Jurkat, Clone E6-1 (cell line): ENCODE results near the gene CAMSAP1. TPM values are rescaled to one million over a fixed set of nuclear protein-coding genes. Genes with fewer than 3 reads are reported as not detected.
"Not testable (repeated sequence)": the region's sequence is repeated elsewhere in the genome, so short reads cannot be mapped to it uniquely, and the experiment has no call there.

Experiments
- DNase-seq: peaks from one replicate; pipeline ENCODE4 v3.0.0-alpha.2; 2011; ENCODE audit warnings: low read depth, low spot score
- H3K4me3 ChIP-seq: 2 replicates; pipeline ENCODE4 v1.5.1; 2011; ENCODE audit warnings: mild to moderate bottlenecking, low read length, control low read depth, moderate library complexity
- polyA plus RNA-seq: library from polyadenylated mRNA; unstranded; fragments of >200 nt; gene quantifications from one replicate; pipeline ENCODE4 v1.2.1, GENCODE V29; 2012; ENCODE audit warnings: missing spikeins; ENCODE audit not compliant: insufficient read length, insufficient read depth

The CAMSAP1 gene, protein sequence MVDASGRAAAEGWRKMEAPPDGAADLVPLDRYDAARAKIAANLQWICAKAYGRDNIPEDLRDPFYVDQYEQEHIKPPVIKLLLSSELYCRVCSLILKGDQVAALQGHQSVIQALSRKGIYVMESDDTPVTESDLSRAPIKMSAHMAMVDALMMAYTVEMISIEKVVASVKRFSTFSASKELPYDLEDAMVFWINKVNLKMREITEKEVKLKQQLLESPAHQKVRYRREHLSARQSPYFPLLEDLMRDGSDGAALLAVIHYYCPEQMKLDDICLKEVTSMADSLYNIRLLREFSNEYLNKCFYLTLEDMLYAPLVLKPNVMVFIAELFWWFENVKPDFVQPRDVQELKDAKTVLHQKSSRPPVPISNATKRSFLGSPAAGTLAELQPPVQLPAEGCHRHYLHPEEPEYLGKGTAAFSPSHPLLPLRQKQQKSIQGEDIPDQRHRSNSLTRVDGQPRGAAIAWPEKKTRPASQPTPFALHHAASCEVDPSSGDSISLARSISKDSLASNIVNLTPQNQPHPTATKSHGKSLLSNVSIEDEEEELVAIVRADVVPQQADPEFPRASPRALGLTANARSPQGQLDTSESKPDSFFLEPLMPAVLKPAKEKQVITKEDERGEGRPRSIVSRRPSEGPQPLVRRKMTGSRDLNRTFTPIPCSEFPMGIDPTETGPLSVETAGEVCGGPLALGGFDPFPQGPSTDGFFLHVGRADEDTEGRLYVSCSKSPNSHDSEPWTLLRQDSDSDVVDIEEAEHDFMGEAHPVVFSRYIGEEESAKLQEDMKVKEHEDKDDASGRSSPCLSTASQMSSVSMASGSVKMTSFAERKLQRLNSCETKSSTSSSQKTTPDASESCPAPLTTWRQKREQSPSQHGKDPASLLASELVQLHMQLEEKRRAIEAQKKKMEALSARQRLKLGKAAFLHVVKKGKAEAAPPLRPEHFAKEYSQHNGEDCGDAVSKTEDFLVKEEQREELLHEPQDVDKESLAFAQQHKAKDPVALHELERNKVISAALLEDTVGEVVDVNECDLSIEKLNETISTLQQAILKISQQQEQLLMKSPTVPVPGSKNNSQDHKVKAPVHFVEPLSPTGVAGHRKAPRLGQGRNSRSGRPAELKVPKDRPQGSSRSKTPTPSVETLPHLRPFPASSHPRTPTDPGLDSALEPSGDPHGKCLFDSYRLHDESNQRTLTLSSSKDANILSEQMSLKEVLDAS (N-terminal part only)
- polyA plus RNA-seq: 22.6 TPM

DNA sequence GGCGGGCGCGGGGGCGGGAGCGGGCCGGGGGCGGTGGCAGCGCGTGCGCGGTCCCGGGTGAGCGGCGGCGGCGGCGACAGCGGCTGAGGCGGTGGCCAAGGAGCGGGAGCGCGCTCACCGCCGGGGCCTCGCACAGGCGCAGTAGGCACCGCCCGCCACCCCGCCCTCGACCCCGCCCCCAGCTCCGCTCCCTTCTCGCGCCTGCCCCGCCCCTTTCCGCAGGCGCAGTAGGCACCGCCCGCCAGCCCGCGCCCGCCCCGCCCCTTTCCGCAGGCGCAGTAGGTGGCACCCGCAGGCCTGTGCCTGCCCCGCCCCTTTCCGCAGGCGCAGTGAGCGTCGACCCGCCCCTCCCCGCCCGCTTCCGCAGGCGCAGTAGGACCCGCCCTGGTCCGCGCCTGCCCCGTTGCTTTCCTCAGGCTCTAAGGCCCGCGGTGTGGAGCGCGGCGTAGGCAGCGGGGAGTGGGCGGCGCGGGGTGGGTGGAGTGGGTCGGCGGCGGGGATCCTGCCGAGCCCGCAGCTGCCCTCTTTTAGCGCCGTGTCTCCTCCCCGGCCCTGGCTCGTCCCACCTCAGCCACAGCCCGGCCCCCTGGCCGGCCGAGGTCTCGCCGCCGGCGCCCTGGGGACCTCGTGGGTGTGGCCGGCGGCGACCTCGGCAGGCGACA lies at the start of gene CAMSAP1:
Gene CAMSAP1, minus strand, starts transcription at position 116 of the 662 bp plus-strand sequence. CDS start 387 bp downstream, outside the sequence.
- H3K4me3 ChIP-seq: peak within 1 kb of the TSS; percentile 65
- DNase-seq: peak; percentile 80

DNA sequence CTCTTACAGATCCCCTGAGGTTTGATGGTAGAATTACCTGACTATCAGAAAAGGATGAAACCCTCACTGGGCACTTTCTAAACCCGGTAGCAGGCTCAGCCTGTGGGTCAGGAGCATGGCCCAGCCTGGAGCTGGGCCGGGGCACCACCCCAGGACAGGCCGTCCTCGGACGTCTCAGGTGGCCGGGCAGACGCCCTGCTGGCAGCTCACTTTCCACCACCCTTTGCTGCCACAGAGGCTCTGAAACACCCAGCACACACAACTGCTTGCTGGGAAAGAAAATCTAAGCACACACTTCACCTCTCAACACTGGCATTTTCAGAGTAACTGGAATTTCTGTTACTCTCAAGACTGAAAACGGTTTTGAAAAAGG lies 49.4 kb upstream of the CAMSAP1 start:
- DNase-seq: no peak
- no peak overlapping the region for H3K4me3 ChIP-seq

DNA sequence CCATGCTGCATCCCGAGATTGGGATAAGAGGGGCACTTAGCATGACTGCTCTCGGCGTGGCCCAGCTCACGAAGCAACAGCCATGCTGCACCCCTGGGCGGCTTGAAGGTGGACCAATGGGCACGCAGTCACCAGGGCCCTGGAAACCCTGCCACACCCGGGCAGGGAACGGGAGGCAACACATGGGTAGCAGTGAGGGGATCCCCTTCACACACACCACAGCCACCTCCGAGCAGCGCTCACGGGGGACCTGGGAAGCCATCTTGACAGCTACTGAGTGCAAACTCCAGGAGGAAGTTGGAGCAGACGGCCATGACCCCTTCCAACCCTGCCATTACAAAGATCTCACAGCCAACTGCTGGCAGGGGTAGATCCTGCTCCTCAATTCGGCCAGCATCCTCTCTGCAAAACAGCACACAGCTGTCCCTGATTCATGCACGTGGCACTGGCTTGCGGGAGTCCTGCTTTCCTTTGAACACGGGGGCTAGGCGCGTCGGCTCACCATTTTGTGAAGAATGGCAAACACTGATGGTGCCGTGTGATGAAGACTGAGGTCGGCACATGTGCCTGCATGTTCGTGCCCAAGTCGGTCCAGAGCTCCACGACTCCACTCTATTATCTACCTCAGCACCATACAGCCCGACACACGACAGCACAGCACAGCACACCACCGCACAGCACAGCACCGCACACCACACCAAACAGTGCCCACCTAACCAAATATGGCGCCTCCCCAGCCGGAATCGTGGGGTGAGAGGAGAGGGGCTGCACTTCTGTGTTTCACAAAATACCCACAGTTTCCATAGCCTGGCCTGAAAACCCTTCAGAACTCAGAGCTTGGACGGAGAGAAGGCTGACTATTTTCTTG lies 48.8 kb upstream of the CAMSAP1 start:
- DNase-seq: no peak
- H3K4me3 ChIP-seq: no peak overlapping the region

DNA sequence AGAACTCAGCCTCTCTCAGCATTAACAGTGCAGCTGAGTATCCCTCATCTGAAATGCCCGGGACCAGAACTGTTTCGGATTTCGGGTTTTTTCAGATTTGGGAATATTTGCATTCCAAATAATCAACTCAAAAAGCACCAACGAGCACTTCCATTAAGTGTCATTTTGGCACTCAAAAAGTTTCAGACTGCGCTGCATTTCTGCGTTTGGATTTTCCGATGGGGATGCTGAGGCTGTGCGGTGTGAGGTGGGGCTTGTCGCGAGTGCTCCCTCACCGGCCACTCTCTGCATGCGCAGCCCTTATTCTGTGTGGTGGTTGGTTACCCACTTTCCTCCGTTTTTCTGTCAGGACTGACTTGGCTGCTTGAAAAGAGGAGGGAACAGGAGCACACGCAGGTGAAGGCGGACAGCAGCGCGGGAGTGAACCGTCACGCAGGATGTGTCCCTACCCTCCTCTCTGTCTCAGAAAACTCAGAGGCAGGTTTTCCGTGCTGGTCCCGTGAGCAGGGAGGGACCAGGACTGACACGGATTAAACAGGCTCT lies 45.4 kb upstream of the CAMSAP1 start:
- DNase-seq: no peak
- H3K4me3 ChIP-seq: no peak overlapping the region

DNA sequence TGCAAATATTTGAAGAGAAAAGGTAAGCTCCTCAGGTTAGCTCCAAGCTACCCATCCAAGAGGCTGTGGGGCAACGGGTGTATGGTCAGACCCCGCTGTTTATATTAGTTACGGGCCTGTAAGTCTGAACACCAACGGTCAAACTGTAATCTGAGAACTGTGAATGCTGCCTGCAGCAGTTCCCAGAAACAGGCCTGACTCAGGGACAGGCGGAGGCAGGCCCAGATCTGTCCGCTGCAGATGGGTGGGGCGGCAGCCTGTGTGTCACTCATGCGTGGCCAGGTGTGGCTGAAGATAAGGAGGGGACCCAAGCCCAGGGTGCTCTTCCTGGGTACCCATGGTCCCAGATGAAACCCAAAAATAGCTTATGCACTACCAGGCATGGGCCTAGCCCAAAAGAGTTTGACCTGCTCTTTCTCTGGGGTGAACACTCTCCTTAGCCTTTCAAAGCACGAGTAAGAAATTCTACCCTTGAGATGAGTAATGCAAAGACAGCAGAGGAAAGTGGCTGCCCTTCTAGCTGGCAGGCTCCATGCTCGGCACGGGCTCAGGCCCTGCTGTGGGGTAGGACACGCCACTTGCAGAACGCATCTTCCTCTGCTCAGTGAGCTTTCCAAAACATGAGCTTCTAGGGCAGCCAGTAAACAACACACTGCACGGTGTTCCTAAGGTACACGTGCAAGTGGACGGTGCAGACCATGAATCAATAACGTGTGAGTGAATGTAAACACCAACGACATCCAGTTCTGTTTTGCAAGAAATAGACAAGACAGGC lies 44.7 kb upstream of the CAMSAP1 start:
- no peak overlapping the region for H3K4me3 ChIP-seq
- DNase-seq: no peak

DNA sequence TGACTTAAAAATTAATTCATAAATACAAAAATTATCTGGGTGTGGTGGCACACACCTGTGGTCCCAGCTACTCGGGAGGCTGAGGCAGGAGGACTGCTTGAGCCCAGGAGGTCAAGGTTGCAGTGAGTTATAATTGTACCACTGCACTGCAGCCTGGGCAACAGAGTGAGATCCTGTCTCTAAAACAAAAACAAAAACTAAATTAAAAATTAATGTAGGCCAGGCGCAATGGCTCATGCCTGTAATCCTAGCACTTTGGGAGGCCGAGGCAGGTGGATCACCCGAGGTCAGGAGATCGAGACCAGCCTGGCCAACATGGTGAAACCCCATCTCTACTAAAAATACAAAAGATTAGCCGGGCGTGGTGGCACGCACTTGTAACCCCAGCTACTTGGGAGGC lies 44.0 kb upstream of the CAMSAP1 start:
- not testable (repeated sequence) for DNase-seq, H3K4me3 ChIP-seq

DNA sequence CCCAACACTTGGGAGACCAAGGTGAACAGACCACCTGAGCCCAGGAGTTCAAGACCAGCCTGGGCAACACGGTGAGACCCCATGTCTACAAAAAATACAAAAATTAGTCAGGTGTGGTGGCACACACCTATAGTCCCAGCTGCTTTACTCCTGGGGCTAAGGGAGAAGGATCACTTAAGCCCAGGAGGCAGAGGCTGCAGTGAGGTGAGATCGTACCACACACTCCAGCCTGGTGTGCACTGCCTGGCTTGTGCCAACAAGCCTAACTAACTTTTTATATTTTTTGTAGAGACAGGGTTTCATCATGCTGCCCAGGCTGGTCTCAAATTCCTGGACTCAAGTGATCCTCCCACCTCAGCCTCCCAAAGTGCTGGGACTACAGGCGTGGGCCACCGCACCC lies 43.5 kb upstream of the CAMSAP1 start:
- DNase-seq: not testable (repeated sequence)

DNA sequence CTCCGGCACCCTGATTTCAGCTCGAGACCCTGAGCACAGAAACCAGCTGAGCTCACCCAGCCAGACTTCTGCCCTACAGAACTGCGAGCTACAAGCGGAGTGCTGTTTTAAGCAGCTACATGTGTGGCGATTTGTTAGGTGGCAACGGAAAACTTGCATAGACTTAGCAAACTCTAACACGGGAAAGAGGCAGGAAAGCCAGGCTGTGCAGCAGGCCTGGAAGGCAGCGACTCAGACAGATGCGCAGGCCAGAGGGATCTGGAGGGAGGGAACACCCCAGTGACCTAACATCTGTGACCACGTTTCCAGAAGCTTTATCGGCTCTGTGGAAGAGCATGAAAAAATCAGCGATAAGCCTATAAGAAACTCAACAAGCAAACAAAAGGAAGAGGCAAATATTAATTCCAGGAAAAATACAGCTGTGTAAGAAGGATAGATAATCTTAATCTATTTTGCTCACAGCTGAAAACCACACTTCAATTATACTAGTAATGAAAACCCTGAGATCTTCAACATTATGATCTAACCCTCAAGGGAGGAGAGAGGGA lies 42.9 kb upstream of the CAMSAP1 start:
- no peak for DNase-seq
- no peak overlapping the region for H3K4me3 ChIP-seq

More for the DNA sequence above, 43.5 kb upstream of the CAMSAP1 start:
- not testable (repeated sequence) for H3K4me3 ChIP-seq

DNA sequence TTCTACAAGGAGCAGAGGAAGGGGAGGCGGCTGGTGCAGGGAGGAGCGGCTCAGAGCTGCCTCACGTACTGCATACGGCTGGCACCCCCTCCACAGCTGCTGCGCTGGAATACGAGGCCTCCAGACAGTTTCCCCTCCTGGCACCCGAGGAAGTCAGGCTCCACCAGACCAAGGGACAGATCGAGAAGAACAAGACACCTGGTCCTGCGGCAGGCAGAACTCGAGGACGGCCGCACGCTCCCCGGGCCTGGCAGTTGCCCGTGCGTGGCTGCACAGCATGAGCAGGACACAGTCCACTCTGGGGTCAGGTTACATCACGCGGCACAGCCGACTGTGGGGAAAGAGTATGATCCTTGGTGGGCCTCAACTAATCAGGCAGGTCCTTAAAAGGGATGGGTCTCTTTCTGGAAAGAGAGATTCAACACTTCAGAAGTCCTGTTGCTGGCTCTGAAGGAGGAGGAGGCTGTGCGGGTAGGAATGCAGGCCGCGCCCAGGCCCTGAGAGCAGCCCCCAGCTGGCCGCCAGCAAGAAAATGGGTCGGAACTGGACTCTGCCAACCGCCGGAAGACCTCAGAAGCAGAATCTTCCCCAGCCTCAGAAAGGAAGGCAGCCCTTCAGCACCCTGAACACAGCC lies 42.3 kb upstream of the CAMSAP1 start:
- no peak overlapping the region for H3K4me3 ChIP-seq
- DNase-seq: no peak

DNA sequence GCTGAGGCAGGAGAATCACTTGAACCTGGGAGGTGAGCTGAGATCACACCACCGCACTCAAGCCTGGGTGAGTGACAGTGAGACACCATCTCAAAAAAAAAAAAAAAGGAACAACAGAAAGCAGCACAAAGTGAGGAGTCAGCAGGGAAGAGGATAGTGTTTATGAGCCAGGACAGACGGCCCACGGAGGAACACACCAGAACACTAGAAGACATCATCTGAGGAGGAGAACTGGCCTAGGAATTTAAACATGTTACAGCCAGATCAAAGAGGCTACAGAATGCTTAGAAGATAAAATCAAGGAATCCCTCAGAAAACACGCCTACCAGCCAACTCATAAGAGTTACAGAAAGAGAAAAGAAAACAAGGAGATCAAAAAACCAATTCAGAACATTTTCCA lies 41.6 kb upstream of the CAMSAP1 start:
- DNase-seq: no peak
- no peak overlapping the region for H3K4me3 ChIP-seq

DNA sequence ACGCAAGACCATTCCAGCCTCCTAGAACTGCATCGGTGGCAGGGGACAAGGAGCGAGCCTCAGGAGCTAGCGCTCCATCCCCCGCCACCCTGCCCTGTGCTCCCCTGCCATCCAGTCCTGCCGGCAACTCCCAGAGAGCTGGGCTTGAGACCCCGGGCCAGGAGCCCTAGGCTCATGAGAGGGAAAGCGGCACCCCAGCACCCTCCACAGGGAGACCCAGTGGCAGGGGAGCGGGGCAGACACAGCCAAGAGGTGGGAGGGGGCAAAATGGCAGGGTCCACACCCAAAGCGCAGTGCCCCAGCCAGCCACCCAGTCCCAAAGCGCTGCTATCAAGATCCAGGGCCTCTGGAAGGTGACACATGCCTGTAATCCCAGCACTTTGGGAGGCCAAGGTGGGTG lies 41.1 kb upstream of the CAMSAP1 start:
- H3K4me3 ChIP-seq: no peak overlapping the region

DNA sequence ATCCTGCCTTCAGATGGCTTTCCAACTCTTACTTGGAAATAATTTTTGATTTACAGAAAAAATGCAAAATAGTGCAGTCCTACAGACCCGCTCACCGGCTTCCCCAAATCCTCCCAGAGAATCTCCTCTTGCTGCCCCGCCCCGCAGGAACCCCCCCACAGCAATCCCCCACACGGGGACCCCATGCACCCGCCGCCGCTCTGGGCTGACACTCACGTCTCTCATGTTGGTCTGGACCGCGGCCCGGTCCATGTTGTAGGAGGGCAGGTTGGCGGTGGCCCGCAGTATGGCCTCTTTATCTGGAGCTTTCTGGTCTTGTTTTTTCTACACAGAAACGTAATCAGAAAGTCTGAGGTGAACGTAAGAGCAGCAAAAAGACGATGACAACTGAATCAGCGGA lies 40.2 kb upstream of the CAMSAP1 start:
- no peak overlapping the region for H3K4me3 ChIP-seq
- no peak for DNase-seq

More for the DNA sequence above, 41.1 kb upstream of the CAMSAP1 start:
- no peak for DNase-seq

DNA sequence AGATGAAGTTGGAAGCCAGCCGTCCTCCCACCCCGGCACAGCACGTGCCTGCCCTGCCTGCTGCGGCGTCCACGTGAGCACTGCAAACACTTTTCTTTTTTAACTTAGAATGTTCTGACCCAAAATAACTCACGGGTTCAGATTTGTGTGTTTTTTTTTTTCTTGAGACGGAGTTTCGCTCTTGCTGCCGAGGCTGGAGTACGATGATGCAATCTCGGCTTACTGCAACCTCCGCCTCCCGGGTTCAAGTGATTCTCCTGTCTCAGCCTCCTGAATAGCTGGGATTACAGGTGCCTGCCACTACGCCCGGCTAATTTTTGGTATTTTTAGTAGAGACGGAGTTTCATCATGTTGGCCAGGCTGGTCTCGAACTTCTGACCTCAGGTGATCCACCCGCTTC lies 39.8 kb upstream of the CAMSAP1 start:
- DNase-seq, H3K4me3 ChIP-seq: not testable (repeated sequence)

DNA sequence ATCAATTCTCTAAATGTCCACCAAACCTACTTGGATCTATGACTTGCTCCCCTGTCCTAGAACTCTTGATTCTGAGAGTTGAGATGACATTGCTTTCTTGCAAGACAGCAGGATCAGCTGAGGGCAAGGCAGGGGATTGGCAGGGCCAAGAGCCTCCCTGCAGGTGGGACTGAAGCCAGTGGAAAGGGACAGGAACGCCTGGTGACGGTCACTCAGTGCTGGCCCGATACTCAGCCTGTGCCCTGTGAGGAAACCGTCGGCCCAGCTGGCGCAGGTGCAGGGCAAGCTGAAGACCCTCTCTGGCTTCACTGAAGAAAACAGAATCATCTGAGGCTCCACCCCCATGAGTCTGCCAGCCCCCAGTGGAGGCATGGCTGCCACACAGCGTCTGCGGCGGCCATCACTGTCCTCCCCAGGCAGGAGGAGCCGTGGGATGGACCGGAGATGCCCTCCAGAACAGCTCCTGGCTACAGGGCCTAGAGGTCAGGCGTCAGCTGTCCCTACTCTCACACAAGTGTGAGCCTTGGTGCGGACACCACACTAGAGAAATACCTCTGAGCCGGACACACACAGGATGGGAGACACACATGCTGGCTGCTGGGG lies 39.1 kb upstream of the CAMSAP1 start:
- H3K4me3 ChIP-seq: no peak overlapping the region
- no peak for DNase-seq

DNA sequence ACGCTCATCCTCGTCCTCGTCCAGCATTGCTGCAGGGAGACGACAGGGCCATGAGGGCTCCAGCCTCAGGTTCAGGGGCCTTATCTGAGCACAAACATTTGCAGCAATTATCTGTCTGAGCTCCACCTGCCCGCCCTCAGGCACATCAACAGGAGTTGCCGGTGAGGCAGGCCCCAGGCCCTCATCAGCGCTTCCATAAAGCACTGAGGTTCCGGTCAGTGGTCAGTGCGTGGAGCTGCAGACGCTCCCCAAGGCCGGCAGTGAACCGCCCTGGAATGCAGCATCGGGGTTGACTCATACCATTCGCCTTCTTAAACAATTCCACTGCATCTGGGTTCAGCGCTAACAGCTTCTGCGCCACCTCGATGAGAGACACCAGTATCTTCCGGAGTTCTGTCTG lies 38.6 kb upstream of the CAMSAP1 start:
- no peak for DNase-seq
- no peak overlapping the region for H3K4me3 ChIP-seq
